Posterior vena cava (tissue), 2 donors: ENCODE measurements around the gene LIPK. TPM values are rescaled to one million over a fixed set of nuclear protein-coding genes. Genes with fewer than 3 reads are reported as not detected.
"Not testable (repeated sequence)": the region's sequence is repeated elsewhere in the genome, so short reads cannot be mapped to it uniquely, and the experiment has no call there.

Experiments used
- DNase-seq: peaks from one replicate; pipeline ENCODE4 v3.0.0-alpha.2; 2020; ENCODE audit warnings: low spot score
- intact Hi-C, 2 donors: fragments of 100-400 bp; cut with DNase I; formaldehyde crosslinking; loops; one replicate each; pipeline versions ENCODE4 v1.14.1 to v1.14.2; 2022 to 2023
- total RNA-seq, 2 donors: library from RNA; stranded (reverse); fragmentation: NEBNext Ultra II Directional; extraction: Animal tissue kit (Norgen Biotek cat#: 25700); gene quantifications; one replicate each; pipeline ENCODE4 v1.2.1, GENCODE V29; 2021
- donor health status: DM: yes; HTN: yes; CAD: no.
- donor health status: DM: yes; HTN: yes; CAD: no.

The LIPK gene
- total RNA-seq, 2 donors from 2014 or later = not detected

DNA sequence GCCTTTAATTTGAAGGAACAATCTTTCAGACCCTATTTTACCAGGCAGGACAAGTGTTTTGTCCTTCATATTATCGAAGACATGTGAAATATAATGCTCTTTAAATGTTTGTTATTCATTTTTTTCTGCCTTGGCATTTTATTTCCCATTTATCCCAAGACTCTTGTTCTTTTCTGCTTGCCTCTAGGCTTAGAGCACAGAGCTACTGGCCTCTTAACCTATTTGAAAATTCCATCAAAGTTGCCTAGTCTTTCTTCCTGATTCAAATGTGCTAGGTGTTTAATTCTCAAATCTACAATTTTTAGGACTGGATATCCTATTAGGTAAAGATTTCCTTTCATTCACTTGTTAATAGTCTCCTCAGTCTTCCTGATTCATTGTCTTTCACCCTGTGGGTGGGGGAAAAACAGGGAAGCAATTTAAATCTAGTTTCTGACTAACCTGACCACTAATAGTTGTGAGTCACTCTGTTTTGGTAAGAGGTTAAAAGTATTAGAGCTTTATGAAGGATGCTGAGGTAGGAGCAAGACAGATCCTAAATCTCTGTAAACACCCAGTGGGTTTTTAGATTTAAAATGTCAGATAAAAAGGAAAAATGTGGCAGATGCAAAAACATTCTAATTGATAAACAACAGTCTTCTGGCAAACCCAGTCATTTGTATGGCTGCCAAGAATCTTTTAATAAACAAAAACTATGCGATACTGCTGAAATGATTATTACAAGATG lies 1.5 kb downstream of the LIPK start:
- intact Hi-C loops = no loop called here
- DNase-seq = no peak

DNA sequence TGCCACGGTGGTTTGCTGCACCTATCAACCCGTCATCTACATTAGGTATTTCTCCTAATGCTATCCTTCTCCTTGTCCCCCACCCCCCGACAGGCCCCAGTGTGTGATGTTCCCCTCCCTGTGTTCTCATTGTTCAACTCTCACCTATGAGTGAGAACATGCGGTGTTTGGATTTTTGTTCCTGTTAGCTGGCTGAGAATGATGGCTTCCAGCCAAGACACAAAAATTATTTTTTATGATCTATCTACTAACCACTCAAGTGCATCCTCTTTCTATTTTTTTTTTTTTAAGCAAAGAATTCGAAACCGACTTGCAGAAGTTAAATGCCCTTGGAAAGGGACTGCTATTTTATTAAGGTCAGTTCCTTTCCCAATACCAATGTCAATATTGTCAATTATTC lies 3.3 kb downstream of the LIPK start:
- intact Hi-C loops, DNase-seq: not testable (repeated sequence)

DNA sequence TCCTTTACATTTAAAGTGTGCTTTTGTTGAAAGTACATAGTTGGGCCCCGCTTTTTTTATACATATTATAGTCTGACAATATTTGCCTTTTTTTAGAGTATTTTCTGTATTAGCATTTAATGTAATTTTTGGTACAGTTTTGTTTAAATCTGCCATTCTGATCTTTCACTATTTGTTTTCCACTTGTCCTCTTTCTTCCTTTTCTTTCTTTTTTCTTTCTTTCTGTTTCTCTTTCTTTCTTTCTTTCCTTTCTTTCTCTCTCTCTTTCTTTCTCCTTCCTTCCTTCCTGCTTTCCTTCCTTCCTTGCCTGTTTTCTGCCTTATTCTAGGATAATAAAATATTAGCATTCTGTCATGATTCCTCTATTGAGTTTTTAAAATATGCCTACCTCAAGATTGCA lies 9.5 kb downstream of the LIPK start:
- no peak for DNase-seq
- intact Hi-C loops = no loop called here

- intact Hi-C loops = no loop called here
- no peak for DNase-seq
Measured at GRCh38 chr10:88721392-88721791, 15.3 kb downstream of the LIPK start.

- intact Hi-C loops = no loop called here
- DNase-seq = no peak
Measured at GRCh38 chr10:88725798-88726197, 19.7 kb downstream of the LIPK start.

GRCh38 chr10:88728107-88728763 lies 22.2 kb downstream of the LIPK start:
- no peak for DNase-seq
- intact Hi-C loops = no loop called here

DNA sequence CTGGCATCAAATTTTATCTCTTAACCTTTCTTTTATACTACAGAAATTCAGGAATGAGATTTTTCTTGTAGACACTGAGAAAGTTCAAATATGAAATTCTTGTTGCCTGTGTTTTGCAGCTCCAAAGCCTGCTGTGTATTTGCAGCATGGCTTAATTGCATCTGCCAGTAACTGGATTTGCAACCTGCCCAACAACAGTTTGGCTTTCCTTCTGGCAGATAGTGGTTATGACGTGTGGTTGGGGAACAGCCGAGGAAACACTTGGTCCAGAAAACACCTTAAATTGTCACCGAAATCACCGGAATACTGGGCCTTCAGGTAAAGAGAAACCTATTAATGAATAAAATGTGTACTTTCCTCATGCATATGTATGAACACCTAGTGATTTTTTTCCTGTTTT lies 24.8 kb downstream of the LIPK start:
- intact Hi-C loops = no loop called here
- DNase-seq = no peak

DNA sequence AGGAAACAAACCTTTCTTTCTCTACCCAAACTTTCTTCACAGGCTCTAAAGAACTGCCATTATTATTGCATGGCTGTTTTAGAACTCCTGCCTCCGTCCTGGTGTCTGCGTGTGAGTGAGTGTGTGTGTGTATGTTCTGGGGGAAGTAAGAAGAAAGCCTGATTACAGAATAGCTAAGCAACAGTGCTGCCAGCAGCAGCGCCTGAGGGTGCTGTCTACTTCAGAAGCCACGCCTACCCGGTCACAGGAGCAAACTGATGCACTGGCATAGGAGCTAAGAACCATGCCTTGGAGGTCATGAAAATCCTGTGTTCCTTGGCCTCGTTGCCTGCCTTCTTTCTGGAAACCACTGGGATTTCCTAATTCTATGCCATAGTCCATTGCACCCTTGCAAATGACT lies 25.2 kb downstream of the LIPK start:
- DNase-seq = no peak
- intact Hi-C loops = no loop called here

GRCh38 chr10:88733215-88733614 lies 27.2 kb downstream of the LIPK start:
- no peak for DNase-seq
- intact Hi-C loops = no loop called here

DNA sequence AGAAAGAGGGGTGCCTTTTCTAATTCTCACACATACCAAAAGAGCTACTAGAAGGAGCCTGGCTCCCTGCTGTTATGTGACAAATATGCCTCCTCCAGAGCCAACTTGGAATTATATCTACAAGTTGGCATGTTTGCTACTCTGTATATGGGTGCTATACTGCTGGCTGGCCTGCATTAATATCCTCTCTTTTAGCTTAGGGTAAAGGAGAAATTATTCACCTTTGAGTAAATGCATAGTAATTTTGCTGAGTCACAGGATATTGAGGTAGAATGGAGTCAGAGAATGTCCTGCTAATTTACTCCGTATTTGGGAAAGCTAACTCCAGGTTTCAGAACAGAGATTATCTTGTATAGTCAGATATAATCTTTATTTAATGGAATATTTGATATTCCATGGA lies 29.6 kb downstream of the LIPK start:
- no peak for DNase-seq
- intact Hi-C loops = no loop called here

- DNase-seq, intact Hi-C loops: not testable (repeated sequence)
Measured at GRCh38 chr10:88741921-88742320, 35.9 kb downstream of the LIPK start.

DNA sequence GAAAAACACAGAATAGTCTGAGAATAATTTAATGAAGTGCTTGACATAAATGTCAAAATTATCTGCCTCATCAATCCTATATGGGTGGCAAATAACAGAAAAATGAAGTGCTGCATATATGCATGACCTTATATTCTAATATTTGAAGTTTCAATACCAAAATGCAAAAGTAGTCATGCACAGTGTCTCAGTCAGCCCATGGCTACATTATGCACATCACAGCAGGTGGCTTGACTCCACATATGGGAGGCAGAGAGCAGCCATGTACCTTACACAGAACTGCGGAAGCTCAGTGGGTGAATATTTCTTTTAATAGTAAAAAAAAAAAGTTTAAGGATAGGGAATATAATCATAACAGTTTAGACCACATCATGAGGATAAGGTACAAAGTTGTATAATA lies 36.4 kb downstream of the LIPK start:
- intact Hi-C loops = no loop called here
- no peak for DNase-seq

GRCh38 chr10:88744002-88744401 lies 38.0 kb downstream of the LIPK start:
- intact Hi-C loops = no loop called here
- DNase-seq = no peak

DNA sequence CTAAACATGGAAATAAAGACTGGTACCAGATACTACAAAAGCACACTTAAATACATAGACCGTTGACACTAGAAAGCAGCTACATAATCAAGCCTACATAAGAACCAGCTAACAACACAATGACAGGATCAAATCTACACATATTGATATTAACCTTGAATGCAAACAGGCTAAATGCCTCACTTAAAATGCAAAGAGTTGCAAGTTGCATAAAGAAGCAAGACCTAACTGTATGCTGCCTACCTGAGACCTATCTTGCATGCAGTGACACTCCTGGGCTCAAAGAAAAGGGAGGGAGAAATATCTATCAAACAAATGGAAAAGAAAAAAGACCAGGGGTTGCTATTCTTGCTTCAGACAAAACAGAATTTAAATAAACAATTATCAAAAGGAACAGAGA lies 39.6 kb downstream of the LIPK start:
- no peak for DNase-seq
- intact Hi-C loops = no loop called here

- intact Hi-C loops = no loop called here
- DNase-seq = no peak
Measured at GRCh38 chr10:88754287-88754686, 48.2 kb downstream of the LIPK start.

- no peak for DNase-seq
- intact Hi-C loops = no loop called here
Measured at GRCh38 chr10:88755753-88756152, 49.7 kb downstream of the LIPK start.

DNA sequence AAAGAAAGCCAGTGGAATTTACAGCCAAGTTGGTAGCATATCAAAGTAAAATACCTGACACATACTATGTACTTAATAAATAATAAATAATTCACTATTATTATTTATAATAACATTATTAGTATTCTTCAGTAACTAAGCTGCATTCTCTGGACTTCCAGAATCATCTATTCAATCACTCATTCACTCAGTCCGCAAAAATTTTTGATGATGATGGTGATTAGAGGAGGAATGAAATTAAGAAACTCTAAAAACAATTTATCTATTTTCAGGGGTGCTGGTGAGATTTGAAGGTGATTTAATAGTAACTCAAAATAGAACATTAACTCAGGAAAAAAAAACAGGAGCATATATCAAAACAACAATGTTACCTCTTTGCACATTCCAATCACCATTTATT lies 50.6 kb downstream of the LIPK start:
- no peak for DNase-seq
- intact Hi-C loops = no loop called here

- intact Hi-C loops = no loop called here
- no peak for DNase-seq
Measured at GRCh38 chr10:88759366-88760101, 53.5 kb downstream of the LIPK start, which contains the start of gene LIPN. LIPN (plus strand) TSS chr10:88760020; CDS start chr10:88761406, 1,386 bp downstream.

DNA sequence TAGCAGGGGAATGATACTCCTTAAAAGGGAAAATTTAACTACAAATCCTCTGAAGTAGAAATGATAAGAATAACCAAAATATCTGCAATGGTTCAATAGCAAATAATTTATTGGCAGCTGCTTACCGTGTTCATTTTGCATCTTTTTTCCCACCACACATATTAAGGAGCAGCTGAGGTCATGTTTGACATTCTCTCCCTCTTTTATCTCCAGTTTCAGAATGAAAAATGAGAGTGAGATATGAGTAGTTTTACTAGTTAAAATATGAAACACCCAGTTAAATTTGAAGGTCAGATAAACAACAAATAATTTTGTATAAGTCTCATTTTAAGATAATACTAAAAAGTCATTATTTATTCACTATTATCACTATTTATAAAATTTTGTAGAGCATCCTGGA lies 56.9 kb downstream of the LIPK start:
- intact Hi-C loops = no loop called here
- no peak for DNase-seq

DNA sequence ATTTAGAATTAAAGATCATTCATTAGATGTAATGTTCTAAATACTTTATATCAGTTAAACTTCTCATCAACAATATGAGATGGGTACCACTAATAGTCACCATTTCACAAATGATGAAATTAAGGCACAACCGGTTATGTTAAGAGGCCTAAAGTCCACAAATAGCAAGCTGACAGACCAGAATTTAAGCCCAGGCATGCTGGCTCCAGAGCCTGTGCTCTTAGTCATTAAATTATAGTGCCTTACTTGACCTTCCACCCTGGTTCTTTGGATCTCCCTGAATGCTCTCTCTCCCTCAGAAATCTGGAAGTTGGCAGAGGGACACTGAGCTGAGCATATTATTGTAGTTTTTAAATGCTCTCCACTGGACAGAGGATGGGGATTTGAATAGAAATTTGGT lies 57.4 kb downstream of the LIPK start:
- intact Hi-C loops = no loop called here
- no peak for DNase-seq

- no peak for DNase-seq
- intact Hi-C loops = no loop called here
Measured at GRCh38 chr10:88764110-88764509, 58.1 kb downstream of the LIPK start.
